GM19438 (cell line): ENCODE data around the gene HOXA5.

Experiments used
- ATAC-seq: cut with Tn5 transposase; IDR thresholded peaks from one replicate; pipeline ENCODE4 v1.9.1; 2021; ENCODE audit warnings: low read depth; ENCODE audit not compliant: unreplicated experiment

Gene HOXA5

GRCh38 chr7:27124096-27124901, 19.2 kb downstream of the HOXA5 start:
- no peak for ATAC-seq

- no peak for ATAC-seq
Measured at GRCh38 chr7:27123477-27124053, 19.9 kb downstream of the HOXA5 start.

- ATAC-seq, result no peak
Measured at GRCh38 chr7:27123007-27123476, 20.4 kb downstream of the HOXA5 start.

GRCh38 chr7:27122077-27122910, 21.2 kb downstream of the HOXA5 start:
- no peak for ATAC-seq

- ATAC-seq, result no peak
Measured at GRCh38 chr7:27121684-27122076, 21.8 kb downstream of the HOXA5 start.

GRCh38 chr7:27119412-27119911, 24.0 kb downstream of the HOXA5 start:
- ATAC-seq, result no peak

GRCh38 chr7:27118580-27118979, 24.9 kb downstream of the HOXA5 start:
- ATAC-seq, result no peak

GRCh38 chr7:27117887-27118491, 25.5 kb downstream of the HOXA5 start:
- ATAC-seq, result no peak

GRCh38 chr7:27116962-27117886, 26.3 kb downstream of the HOXA5 start:
- ATAC-seq, result no peak

- ATAC-seq, result no peak
Measured at GRCh38 chr7:27116031-27116961, 27.2 kb downstream of the HOXA5 start.

GRCh38 chr7:27115221-27116026, 28.1 kb downstream of the HOXA5 start:
- no peak for ATAC-seq

GRCh38 chr7:27114881-27115220, 28.6 kb downstream of the HOXA5 start:
- no peak for ATAC-seq

- ATAC-seq, result no peak
Measured at GRCh38 chr7:27113991-27114769, 29.3 kb downstream of the HOXA5 start.

GRCh38 chr7:27112955-27113949, 30.2 kb downstream of the HOXA5 start:
- no peak for ATAC-seq

- ATAC-seq, result no peak
Measured at GRCh38 chr7:27112361-27112760, 31.1 kb downstream of the HOXA5 start.

GRCh38 chr7:27111751-27112277, 31.7 kb downstream of the HOXA5 start:
- no peak for ATAC-seq
